ENCODE measurements around the gene N4BP2L1.
A peak's percentile ranks its signal among the peaks of the same experiment; 100 is the strongest.
"Not testable (repeated sequence)": the region's sequence is repeated elsewhere in the genome, so short reads cannot be mapped to it uniquely, and the experiment has no call there.

N4BP2L1 gene

GRCh38 chr13:32384702-32385101 is 43.2 kb downstream of the N4BP2L1 start:
- no peak for DNase-seq

DNA sequence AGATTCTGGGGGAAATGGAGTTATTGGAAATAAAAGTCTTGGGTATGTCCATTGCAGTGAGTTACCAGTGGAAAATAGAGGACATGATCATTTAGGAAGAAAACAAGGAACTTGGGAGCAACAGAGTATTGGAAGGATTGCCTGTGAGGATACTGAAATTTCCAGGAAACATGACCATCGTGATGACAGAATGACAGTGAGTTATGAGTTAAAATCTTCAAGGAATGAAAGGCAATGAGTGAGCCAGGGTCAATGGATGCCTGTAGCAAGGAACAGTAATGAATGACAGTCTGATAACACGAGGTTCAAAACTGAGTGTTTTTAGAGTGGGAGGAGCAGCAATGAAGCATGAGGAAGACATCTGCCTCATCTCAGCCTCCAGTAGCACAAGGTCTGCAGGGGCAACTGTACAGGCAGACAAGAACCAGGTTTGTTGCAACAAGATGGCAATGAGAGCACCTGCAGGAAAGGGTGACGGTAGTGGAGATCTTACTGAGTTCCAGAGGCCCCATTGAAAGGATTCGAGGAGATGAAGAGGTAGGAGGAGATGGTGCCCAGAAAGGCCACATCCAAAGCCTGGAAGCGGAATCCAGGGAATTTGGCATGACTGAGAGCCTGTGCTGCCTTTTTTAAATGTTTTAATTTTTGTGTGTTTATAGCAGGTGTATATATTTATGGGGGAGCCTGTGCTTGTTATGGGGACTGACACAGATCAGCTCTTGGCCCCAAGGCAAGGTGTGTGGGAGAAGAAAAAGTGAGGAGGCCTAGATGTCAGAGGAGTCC is 43.9 kb downstream of the N4BP2L1 start:
- DNase-seq: no peak

- peak; percentile 25 for DNase-seq
Measured at GRCh38 chr13:32381539-32381938, 46.4 kb downstream of the N4BP2L1 start.

- no peak for DNase-seq
Measured at GRCh38 chr13:32378012-32378411, 49.9 kb downstream of the N4BP2L1 start.

GRCh38 chr13:32376642-32377415 is 51.1 kb downstream of the N4BP2L1 start:
- DNase-seq: no peak

GRCh38 chr13:32370805-32371204 is 57.1 kb downstream of the N4BP2L1 start:
- DNase-seq: no peak

GRCh38 chr13:32362574-32362973 is 65.4 kb downstream of the N4BP2L1 start:
- DNase-seq: no peak

GRCh38 chr13:32355935-32356334 is 72.0 kb downstream of the N4BP2L1 start:
- DNase-seq: not testable (repeated sequence)

DNA sequence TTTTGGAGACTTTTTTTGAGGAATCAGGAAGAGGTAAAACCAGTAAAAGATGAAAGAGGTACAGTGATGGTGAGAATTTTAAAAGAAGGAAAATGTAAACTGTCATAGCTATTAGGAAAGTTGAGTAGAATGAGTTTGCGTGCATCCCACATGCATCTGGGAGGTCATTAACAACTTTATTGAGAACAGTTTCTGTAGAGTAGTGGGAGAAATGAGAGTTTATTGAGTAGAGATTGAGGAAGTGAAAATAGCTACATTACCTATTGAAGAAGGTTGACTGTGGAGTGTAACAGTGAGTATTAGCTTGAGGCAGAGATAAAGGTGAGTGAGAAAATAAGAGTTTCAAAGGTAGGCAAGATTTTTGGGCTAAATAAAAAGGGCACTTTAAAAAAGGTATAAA is 73.9 kb downstream of the N4BP2L1 start:
- no peak for DNase-seq

DNA sequence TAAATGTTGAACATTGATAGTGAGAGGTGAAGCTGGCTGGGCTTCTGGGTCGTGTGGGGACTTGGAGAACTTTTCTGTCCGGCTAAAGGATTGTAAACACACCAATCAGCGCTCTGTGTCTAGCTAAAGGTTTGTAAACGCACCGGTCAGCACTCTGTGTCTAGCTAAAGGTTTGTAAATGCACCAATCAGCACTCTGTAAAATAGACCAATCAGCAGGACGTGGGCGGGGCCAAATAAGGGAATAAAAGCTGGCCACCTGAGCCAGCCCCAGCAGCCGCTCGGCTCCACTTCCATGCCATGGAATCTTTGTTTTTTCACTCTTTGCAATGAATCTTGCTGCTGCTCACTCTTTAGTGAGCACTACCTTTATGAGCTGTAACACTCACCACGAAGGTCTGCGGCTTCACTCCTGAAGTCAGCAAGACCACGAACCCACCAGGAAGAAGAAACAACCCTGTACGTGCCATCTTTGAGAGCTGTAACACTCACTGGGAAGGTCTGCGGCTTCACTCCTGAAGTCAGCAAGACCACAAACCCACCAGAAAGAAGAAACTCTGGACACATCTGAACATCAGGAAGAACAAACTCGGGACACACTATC is 77.0 kb downstream of the N4BP2L1 start:
- not testable (repeated sequence) for DNase-seq

All from eye (tissue), 1 donor.